ENCODE measurements around the gene ZNF217.

- TF ChIP-seq CTCF (IDR thresholded peaks at IDR 0.05) (no peak), EZH2phosphoT487 (IDR thresholded peaks at IDR 0.05) (no peak), EZH2 (IDR thresholded peaks at IDR 0.05) (no peak)
Observed at GRCh38 chr20:53608456-53609452, 15.1 kb upstream of the ZNF217 start.

Measured in neural progenitor cell (in vitro differentiated cells).